Upper lobe of right lung (tissue), 1 donor: ENCODE results near the gene ATP6V0B. TPM values are rescaled to one million over a fixed set of nuclear protein-coding genes. Genes with fewer than 3 reads are reported as not detected.

Experiments used
- ATAC-seq: fragments of 200-7000 bp; cut with Tn5 transposase; one replicate; pipeline ENCODE4 v1.9.1; 2020; ENCODE audit warnings: mild to moderate bottlenecking, moderate library complexity
- DNase-seq: peaks from one replicate; pipeline ENCODE4 v3.0.0-alpha.2; 2020
- H3K27ac ChIP-seq: fragments of 200-600 bp; one replicate; pipeline ENCODE4 v1.8.0; 2022
- H3K27me3 ChIP-seq: fragments of 200-600 bp; one replicate; pipeline ENCODE4 v1.8.0; 2022; ENCODE audit warnings: mild to moderate bottlenecking
- H3K36me3 ChIP-seq: fragments of 200-600 bp; one replicate; pipeline ENCODE4 v1.8.0; 2022
- H3K4me1 ChIP-seq: fragments of 200-600 bp; one replicate; pipeline ENCODE4 v1.8.0; 2022
- H3K4me3 ChIP-seq: fragments of 200-600 bp; one replicate; pipeline ENCODE4 v1.8.0; 2022; ENCODE audit warnings: mild to moderate bottlenecking
- H3K9me3 ChIP-seq: fragments of 200-600 bp; one replicate; pipeline ENCODE4 v1.8.0; 2022
- CTCF ChIP-seq: fragments of 200-600 bp; IDR thresholded peaks from one replicate; pipeline ENCODE4 v1.8.0; 2022; ENCODE audit warnings: antibody characterized with exemption
- intact Hi-C: fragments of 100-400 bp; cut with DNase I; formaldehyde crosslinking; loops from one replicate; pipeline ENCODE4 v1.11.0; 2022
- total RNA-seq: library from RNA; stranded (reverse); fragmentation: NEBNext Ultra II Directional; extraction: Animal tissue kit (Norgen Biotek cat#: 25700); gene quantifications from one replicate; pipeline ENCODE4 v1.2.1, GENCODE V29; 2021
- donor health status: DM: no; HTN: yes; CAD: no; lungs with severe emphysema.

The ATP6V0B gene
- total RNA-seq, 1 donor from 2014 or later: 191 TPM

- Histone ChIP-seq H3K4me3 (no peak overlapping the region), H3K27ac (no peak overlapping the region), H3K4me1 (peaks cover 19% of the 10 kb centered on the region), H3K27me3 (no peaks in the 10 kb centered on the region), H3K9me3 (no peaks in the 10 kb centered on the region), H3K36me3 (no peaks in the 10 kb centered on the region)
- no peak for ATAC-seq
- no peak for DNase-seq
- TF ChIP-seq CTCF: no peak
- intact Hi-C loops: no loop called here
These were observed 52.6 kb downstream of the ATP6V0B start for GRCh38 chr1:44027320-44027719.

Other genes starting within 250 kb of the ATP6V0B start
- gene ARTN, start 41.2 kb upstream of the ATP6V0B start, total RNA-seq: 0.43 TPM
- 24.9 TPM for gene IPO13, start 28.0 kb upstream of the ATP6V0B start, total RNA-seq
- 18.8 TPM for gene DPH2, start 5.0 kb upstream of the ATP6V0B start, total RNA-seq
- gene B4GALT2, start 4.2 kb downstream of the ATP6V0B start, total RNA-seq: 23.8 TPM
- gene CCDC24, start 16.6 kb downstream of the ATP6V0B start, total RNA-seq: 5.3 TPM
- gene SLC6A9, start 56.5 kb downstream of the ATP6V0B start, total RNA-seq: 19.2 TPM
- 0.52 TPM for gene KLF17, start 143.9 kb downstream of the ATP6V0B start, total RNA-seq
- not detected for gene KLF18, start 166.7 kb downstream of the ATP6V0B start, total RNA-seq
- 34.0 TPM for gene DMAP1, start 238.5 kb downstream of the ATP6V0B start, total RNA-seq